LNCaP clone FGC (cell line): ENCODE measurements around the gene MCTP2.
"Not testable (repeated sequence)": the region's sequence is repeated elsewhere in the genome, so short reads cannot be mapped to it uniquely, and the experiment has no call there.

Source experiments
- DNase-seq: peaks from one replicate; pipeline ENCODE4 v3.0.0-alpha.2; 2011; ENCODE audit warnings: low read depth
- H3K4me3 ChIP-seq: 2 replicates; pipeline ENCODE4 v1.5.1; 2011; ENCODE audit warnings: mild to moderate bottlenecking, low read depth, low read length, control low read depth
- CTCF ChIP-seq: IDR thresholded peaks from 2 replicates; pipeline ENCODE4 v1.5.1; 2012; ENCODE audit warnings: mild to moderate bottlenecking; ENCODE audit not compliant: control insufficient read depth, insufficient read depth; ENCODE audit errors: extremely low read depth

Gene MCTP2

DNA sequence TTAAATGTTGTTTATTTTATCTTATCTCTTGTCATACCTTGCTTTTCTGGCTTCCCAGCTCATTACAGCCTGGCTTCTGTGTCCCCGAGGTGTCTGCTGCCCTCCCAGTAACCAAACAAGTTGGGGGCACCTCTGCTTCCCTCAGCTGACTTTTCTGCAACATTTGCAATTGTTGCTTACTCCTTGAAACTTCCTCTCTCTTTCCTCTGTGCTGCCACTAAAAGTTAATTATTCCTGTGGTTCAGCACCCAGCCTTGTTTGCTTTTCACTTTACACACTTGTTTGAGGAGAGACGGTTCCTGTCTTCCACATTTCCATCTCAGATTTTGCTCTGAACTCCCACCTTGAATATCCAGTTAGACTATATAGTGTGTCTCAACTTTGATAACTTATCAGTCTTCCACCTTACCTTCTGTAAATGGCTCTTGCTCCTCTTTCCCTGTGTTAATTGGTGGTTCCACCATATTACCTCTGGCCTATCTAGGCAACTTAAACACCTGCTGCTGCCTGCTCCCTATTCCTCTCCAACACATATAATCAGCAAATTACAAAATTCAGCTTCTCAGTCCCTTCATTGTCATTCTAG, 21.6 kb downstream of the MCTP2 start:
- TF ChIP-seq CTCF: no peak
- no peak overlapping the region for H3K4me3 ChIP-seq

DNA sequence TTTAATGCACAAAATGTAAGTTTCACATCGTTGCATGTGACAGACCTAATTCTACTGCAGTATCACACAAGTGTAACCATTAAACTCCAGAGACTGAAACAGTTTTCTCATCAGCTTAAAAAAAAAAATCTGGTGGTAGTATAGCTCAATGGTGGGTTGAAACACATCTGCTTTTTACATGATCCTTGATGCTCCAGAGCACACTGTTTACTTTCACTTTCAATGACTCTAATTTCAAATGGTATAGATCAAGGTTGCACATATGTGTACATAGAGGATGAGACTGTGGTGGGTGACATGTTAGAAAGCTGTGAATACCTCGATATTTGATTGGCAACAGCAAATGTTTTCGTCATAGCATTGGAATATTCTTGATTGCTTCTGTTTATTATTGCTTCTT, 22.4 kb downstream of the MCTP2 start:
- H3K4me3 ChIP-seq: no peak overlapping the region
- TF ChIP-seq CTCF: no peak
- no peak for DNase-seq

More for the DNA sequence above, 21.6 kb downstream of the MCTP2 start:
- no peak for DNase-seq

DNA sequence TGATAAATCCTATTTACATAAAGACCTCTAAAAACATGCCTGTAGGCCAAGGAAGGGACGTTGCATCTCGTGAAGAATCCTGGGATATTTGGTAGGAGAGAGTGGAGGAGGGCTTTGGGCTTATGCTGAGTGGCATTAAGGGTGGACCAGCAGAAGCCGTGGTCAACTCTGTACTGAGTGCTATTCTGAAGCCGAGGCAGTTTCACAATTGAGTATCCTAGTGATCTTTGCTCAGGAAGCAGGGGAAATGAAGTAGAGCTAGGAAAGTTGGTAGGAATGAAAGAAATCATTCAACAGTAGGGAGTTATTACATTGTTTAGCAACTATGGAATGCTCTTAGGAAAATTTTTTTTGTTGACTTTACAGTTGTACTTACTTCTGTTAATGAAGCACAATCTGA, 24.2 kb downstream of the MCTP2 start:
- H3K4me3 ChIP-seq: no peak overlapping the region
- no peak for TF ChIP-seq CTCF
- DNase-seq: no peak

DNA sequence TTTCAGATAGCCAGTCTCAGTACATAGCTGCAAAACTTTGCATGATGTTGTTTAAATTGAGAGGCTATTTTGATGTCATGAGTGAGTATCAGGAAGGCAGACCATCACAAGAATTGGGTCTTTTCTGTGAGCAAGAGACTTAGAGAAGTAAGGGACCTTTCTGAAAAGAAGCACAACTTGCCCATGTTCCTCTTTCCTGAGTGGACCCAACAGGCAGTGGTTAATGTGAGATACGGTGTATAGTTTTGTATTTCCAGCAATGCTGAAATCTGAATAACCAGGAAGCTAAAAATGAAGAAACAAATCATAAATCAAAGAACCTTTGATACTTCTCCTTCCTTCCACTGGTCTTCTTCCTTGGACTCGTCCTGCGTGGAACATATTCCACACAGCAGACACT, 25.1 kb downstream of the MCTP2 start:
- no peak overlapping the region for H3K4me3 ChIP-seq
- DNase-seq: no peak
- no peak for TF ChIP-seq CTCF

GRCh38 chr15:94257776-94258175, 26.4 kb downstream of the MCTP2 start:
- not testable (repeated sequence) for DNase-seq, H3K4me3 ChIP-seq

DNA sequence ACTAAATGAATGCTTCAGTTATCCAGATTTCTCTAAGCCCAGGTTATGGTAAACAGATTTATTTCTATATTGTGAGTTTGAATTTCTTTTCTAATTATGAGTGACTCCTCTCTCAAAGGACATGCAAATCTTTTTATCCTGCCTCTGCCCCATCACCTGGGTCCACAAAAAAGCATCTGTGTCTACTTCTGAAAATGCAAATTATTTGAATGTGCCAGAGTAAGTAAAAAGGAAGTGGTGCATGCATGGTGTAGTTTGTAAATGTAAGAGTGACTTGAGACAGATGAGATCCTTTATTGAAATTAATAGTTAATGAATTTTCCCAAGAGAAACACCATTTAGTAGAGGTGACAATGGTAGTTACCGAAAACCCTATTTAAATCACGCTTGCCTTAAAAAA, 26.9 kb downstream of the MCTP2 start:
- DNase-seq: no peak
- TF ChIP-seq CTCF: no peak
- H3K4me3 ChIP-seq: no peak overlapping the region

GRCh38 chr15:94259121-94259751, 27.9 kb downstream of the MCTP2 start:
- TF ChIP-seq CTCF: no peak
- H3K4me3 ChIP-seq: no peak overlapping the region
- DNase-seq: no peak

- TF ChIP-seq CTCF: no peak
- no peak overlapping the region for H3K4me3 ChIP-seq
- no peak for DNase-seq
Measured at GRCh38 chr15:94259863-94260262, 28.5 kb downstream of the MCTP2 start.
